ENCODE measurements around the gene FCGBP.

The FCGBP gene

DNA sequence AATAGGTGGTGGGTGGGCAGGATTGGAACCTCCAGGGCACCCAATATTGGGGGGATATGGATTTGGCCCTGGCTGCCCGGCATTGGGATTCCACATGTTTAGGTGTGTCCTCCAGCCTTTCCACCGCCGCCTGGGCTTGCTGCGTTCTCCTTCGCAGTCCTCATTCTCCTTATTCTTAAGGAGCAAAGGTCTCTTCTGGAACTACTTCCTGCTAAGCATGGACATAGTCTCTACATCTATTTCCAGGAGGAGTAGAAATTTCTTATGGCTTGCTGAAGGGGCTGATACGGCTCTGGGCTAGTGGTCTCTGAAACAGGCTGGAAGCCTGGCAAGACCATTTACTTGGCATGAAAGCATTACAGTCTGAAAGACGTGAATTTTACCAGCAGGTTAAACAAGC is 9.2 kb upstream of the FCGBP start:
- DNase-seq, result no peak

GRCh38 chr19:39942366-39942730 is 7.9 kb upstream of the FCGBP start:
- DNase-seq, result no peak

DNA sequence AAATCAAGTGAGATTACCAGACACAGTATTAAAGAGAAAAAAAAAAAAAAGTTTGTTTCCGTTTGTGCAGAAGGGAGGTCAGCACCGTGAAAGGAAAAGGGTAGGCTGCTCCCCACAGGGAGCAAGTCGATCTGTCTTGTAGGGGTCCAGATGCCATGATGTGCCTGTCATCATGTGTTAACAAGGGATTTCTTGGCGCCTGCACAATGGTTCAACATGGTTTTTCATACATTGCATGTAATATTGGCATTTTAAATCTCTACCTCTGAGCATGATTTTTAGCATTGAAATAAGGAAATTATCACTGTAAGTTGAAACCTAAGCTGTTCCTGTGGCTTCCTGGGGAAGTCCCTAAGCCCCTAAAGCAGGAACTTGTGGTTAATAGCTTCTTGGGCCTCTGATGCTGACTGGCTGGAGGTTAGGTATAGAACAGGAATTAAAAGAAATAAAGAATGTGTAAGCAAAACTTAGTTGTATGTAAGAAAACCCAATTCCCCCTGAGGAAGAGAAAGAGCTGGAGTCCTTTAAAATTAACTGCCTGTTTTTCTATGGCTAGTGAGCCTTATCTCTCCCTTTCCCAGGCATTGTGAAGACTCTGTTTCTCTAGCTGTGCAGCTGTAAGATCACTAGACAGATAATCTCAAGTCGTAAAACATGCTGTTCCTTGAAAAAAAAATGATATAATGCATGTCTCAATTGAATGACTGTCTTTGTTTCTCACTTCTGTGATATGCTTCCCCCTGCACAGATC is 7.4 kb upstream of the FCGBP start:
- no peak for DNase-seq

- no peak for DNase-seq
Measured at GRCh38 chr19:39941151-39941550, 6.7 kb upstream of the FCGBP start.

DNA sequence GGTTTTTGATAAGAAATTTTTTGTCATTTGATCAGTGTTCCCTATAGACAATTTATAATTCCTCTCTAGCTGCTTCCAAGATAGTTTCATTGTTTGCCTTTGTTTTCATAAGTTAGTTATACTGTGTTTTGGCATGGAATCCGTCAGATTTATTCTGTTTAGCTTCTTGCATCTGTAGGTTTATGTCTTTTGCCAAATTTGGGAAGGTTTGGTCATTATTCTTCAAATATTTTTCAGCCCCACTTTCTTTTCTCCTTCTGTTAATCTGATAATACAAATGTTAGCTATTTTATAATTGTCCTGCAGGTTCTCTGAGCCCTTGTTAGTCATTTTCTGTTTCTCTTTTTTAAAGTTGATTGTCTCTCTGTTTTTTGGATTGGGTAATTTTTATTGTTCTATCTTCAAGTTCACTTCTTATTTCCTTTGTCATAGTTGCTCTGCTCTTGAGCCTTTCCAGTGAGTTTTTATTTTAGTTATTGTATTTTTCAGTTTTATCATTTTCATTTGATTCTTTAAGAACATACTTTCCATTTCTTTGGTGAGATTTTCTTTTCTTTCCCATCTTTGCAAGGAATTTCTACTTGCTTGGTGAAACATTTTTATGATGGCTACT is 5.9 kb upstream of the FCGBP start:
- DNase-seq, result no peak

DNA sequence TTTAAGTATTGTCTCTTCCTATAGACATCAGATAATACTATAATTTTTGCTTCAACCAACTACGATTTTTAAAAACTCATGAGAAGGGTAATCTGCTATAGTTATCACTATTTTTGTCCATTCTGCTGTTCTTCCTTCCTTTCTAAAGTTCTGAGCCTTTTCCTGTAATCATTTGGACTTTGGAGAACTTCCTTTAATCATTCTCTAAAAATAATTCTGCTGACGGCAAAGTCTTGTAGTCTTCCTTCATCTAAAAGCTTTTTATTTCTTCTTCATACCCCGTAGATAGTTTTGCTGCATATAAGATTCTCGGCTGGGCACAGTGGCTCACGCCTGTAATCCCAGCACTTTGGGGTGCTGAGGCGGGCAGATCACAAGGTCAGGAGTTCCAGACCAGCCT is 5.1 kb upstream of the FCGBP start:
- DNase-seq, result no peak

GRCh38 chr19:39937787-39938186 is 3.4 kb upstream of the FCGBP start:
- DNase-seq, result no peak

GRCh38 chr19:39937094-39937720 is 2.8 kb upstream of the FCGBP start:
- DNase-seq, result no peak

GRCh38 chr19:39936622-39937021 is 2.2 kb upstream of the FCGBP start:
- no peak for DNase-seq

DNA sequence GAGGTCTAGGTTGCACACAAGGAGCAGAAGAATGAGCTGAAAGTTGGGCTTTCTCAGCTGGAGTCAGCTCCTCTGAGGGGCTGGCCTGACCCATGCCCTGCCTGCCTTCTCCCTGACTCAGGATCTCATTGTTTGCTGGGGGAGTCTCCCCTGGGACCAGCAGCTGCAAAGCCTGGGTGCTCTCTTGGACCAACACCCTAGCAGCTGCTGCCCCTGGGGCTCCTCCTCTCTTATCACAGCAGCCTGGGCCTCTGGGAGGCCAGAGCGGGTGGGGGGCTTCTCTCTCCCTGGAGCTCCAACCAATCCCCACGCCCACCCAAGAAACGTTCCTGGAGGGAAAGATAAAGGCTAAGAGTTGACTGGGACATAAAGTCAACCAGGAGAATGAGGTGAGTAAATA is 1.6 kb upstream of the FCGBP start:
- DNase-seq, result no peak

- no peak for DNase-seq
Measured at GRCh38 chr19:39935364-39935661, 879 bp upstream of the FCGBP start.

DNA sequence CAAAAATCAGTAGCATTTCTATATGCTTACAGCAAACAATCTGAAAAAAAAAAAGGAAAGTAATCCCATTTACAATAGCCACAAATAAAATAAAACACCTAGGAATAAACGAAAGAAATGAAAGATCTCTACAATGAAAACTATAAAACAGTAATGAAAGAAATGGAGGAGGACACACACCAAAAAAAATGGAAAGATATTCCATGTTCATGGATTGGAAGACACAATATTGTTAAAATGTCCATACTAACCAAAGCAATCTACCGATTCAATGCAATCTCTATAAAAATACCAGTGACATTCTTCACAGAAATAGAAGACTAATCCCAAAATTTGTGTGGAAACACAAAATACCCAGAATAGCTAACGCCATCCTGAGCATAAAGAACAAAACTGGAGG is 4.7 kb downstream of the FCGBP start:
- no peak for DNase-seq

DNA sequence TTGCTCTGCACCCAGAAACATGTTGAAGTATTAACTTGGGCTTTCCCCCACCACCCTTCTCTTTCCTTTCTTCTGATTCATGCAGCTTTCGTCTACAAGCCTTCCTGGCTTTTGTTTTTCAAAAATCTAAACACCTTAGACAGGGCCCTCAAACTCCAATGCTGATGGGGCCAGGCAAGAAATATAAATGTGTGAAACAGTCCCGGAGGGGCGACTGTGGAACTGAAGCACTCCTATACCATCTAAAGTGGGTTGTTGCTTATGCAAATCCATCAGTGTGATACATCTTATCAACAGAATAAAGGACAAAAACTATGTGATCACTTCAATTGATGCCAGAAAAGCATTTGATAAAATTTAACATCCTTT is 6.1 kb downstream of the FCGBP start:
- no peak for DNase-seq

- no peak for DNase-seq
Measured at GRCh38 chr19:39927524-39928356, 6.7 kb downstream of the FCGBP start.

DNA sequence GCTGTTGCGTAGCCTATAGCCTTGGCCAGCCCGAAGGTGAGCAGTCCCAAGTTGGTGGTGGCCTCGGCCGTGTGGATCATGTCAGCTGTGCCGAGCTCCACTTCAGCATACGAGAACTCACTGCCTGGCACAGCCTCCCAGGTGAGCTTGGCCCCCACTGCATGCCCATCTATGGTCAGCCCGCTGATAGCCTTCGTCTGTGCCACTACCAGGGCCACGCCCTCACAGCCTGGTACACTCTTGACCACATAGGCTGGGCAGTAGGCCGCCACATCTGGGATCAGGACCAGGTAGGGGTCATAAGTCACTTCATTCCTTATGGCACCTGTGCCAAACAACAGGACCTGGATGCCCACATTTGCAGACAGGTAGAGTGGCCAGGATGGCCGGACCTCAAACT is 7.4 kb downstream of the FCGBP start:
- no peak for DNase-seq

DNA sequence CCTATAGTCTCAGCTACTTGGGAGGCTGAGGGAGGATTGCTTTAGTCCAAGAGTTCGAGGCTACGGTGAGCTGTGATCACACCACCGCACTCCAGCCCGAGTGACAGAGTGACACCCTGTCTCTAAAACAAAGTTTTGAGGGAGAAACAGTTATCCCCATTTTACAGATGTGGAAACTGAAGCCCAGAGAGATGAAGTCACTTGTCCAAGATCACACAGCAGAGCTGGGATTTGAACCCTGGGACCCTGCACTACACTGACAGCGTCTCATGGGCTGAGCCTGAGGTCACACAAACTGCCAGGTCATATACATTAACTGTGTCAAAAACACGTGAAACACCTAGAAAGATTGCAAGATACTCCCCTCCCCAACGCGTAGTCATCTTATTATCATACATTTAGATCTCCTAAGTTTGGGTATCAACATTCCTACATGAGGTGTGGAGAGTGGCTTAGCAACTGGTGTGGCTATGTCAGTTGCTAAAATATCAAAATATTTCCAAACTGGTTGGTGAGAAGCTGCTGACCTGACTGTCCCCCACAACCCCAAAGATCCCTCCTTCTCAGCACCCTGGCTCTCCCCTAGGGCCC is 8.2 kb downstream of the FCGBP start:
- no peak for DNase-seq

GRCh38 chr19:39924952-39925351 is 9.5 kb downstream of the FCGBP start:
- no peak for DNase-seq

DNA sequence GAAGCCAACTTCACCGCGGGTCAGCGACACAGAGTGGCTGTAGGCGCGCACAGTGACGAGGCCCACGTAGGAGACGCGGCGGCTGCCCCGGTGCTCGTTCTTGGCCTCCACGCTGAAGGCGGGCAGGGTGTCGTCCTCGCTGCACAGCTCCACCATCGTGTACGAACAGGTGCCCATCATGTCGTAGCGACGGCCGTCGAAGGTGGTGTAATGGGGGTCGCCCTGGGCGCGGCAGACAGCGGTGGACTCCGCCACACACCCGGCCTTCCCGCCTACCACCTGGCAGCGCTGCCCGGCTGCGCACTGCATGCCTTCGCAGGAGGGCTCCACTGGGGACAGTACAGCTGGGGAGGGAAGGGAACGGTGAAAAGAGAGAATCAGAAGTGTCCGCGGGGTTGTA is 10.0 kb downstream of the FCGBP start:
- no peak for DNase-seq

- no peak for DNase-seq
Measured at GRCh38 chr19:39923862-39924261, 10.6 kb downstream of the FCGBP start.

DNA sequence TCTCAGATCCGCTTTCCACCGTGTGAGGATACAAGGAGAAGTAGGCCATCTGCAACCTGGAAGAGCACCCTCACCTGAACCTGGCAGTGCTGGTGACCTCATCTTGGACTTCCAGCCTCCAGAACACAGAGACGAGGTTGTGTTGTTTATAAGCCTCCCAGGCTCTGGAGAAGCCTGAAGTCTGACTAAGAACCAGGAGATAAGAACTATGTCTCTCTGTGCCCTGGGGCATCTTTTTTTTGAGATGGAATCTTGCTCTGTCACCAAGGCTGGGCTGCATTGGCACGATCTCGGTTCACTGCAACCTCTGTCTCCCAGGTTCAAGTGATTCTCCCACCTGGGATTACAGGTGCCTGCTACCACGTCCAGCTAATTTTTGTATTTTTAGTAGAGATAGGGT is 14.5 kb downstream of the FCGBP start:
- no peak for DNase-seq

- no peak for DNase-seq
Measured at GRCh38 chr19:39918183-39918651, 16.2 kb downstream of the FCGBP start.

DNA sequence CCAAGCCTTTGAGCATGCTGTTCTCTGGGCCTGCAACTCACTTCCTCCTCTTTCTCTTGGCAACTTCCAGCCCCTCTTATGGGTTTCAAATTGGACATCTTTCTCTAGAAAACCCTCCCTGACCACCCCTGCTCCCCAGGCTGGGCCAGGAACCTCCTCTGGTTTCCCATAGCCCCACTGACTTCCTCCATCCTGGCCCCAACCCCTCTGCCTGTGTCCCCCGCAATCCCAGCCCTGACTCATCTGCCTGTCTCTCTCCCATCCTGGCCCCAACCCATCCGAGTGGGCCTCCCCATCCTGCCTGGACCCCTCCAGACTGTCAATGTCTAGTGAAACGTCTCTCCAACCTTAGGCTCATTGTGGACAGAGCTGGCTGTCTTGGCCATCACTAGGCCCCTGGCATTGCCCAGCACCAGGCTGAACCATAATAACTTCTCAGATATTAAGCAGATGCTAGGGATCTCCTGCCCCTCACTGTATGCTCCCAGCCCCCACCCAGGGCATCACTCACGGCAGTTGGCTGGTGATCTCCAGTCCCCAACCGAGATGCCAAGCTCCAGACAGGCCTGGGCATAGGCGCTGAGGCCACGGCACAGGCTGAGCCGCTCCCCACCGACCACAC is 16.8 kb downstream of the FCGBP start:
- DNase-seq, result no peak

- no peak for DNase-seq
Measured at GRCh38 chr19:39916851-39917396, 17.5 kb downstream of the FCGBP start.
